Panc1 (cell line): ENCODE results near the gene ABHD2.

ENCODE experiments used
- POLR2AphosphoS5 ChIP-seq: IDR thresholded peaks from 2 replicates; pipeline ENCODE4 v1.6.1; 2012; ENCODE audit warnings: mild to moderate bottlenecking, low read depth, low read length, moderate library complexity
- TCF7L2 ChIP-seq: IDR thresholded peaks from 2 replicates; pipeline ENCODE4 v1.6.1; 2011; ENCODE audit warnings: mild to moderate bottlenecking, low read depth, low read length, inconsistent platforms
- TF ChIP-seq, protein P1 (sequence below): fragments of 450-650 bp; IDR thresholded peaks from 2 replicates; pipeline ENCODE4 v1.5.1; 2017; ENCODE audit warnings: mild to moderate bottlenecking

- TF ChIP-seq, protein P1, sequence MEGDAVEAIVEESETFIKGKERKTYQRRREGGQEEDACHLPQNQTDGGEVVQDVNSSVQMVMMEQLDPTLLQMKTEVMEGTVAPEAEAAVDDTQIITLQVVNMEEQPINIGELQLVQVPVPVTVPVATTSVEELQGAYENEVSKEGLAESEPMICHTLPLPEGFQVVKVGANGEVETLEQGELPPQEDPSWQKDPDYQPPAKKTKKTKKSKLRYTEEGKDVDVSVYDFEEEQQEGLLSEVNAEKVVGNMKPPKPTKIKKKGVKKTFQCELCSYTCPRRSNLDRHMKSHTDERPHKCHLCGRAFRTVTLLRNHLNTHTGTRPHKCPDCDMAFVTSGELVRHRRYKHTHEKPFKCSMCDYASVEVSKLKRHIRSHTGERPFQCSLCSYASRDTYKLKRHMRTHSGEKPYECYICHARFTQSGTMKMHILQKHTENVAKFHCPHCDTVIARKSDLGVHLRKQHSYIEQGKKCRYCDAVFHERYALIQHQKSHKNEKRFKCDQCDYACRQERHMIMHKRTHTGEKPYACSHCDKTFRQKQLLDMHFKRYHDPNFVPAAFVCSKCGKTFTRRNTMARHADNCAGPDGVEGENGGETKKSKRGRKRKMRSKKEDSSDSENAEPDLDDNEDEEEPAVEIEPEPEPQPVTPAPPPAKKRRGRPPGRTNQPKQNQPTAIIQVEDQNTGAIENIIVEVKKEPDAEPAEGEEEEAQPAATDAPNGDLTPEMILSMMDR = no peak
- TF ChIP-seq POLR2AphosphoS5 (no peak), TCF7L2 (no peak)
Measured at GRCh38 chr15:89205991-89206585, 117.8 kb downstream of the ABHD2 start.
